Tongue (tissue), 2 donors: ENCODE results near the gene ATP4B. TPM values are rescaled to one million over a fixed set of nuclear protein-coding genes. Genes with fewer than 3 reads are reported as not detected.
"Not testable (repeated sequence)": the region's sequence is repeated elsewhere in the genome, so short reads cannot be mapped to it uniquely, and the experiment has no call there.

Experiments used
- DNase-seq: peaks from one replicate; pipeline ENCODE4 v3.0.0-alpha.2; 2015
- total RNA-seq: library from RNA; depleted of rRNA; stranded (reverse); fragments of >200 nt; gene quantifications from one replicate; pipeline ENCODE4 v1.2.3, GENCODE V29; 2014

ATP4B gene
- total RNA-seq, 1 donor from 2014 or later: not detected

GRCh38 chr13:113624235-113624587, 33.8 kb downstream of the ATP4B start:
- DNase-seq: no peak

- no peak for DNase-seq
Measured at GRCh38 chr13:113623491-113624234, 34.3 kb downstream of the ATP4B start.

DNA sequence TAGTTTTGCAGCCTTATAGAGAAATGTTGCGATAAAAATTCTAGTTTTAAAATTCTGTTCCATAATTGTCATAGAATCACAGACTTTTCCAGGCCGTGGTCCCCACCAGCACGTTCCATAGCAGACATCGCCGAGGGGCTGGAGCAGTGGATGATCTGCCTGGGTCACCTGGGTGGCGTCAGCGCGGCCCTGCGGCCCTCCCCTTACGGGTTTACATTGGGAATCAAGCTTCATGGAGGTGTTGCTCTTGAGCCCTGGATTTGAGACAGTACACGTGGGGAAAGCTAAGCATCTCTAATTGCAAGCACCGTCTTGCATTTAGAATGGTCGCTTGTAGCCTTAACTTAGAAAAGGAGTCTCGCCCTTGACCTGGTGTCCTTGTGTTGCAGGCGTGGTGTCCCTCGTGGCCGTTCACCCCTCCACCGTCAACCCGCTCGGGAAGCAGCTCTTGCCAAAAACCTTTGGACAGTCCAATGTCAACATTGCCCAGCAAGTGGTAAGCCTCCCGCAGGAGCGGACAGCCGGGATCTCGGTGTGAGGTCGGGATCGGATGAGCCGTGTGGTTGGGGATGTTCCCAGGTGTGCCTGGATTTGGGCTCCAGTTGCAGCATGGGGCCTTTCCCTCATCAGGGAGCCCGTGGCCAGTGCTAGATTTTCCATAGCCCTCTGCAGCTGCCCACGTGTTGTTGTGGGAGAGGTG, 35.1 kb downstream of the ATP4B start:
- DNase-seq: no peak

DNA sequence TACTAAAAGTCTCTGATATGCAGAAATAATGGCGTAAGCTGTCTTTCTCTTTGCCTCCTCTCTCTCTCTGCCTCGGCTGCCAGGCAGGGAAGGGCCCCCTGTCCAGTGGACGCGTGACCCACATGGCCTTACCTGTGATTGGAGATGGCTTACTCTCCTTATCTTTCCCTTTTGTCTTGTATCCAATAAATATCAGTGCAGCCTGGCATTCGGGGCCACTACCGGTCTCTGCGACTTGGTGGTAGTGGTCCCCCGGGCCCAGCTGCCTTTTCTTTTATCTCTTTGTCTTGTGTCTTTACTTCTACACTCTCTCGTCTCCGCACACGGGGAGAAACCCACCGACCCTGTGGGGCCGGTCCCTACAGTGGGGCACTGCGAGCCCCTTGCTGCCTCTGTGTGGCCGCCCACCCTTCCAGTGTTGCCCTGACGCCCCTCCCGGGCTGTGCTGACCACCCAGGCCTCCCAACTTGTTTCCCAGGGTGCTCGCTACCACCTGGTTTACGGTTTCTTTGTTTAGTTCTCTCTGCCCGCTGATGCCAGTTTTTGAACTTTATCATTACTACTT, 35.9 kb downstream of the ATP4B start:
- DNase-seq: not testable (repeated sequence)

- DNase-seq: not testable (repeated sequence)
Measured at GRCh38 chr13:113621498-113621897, 36.5 kb downstream of the ATP4B start.

DNA sequence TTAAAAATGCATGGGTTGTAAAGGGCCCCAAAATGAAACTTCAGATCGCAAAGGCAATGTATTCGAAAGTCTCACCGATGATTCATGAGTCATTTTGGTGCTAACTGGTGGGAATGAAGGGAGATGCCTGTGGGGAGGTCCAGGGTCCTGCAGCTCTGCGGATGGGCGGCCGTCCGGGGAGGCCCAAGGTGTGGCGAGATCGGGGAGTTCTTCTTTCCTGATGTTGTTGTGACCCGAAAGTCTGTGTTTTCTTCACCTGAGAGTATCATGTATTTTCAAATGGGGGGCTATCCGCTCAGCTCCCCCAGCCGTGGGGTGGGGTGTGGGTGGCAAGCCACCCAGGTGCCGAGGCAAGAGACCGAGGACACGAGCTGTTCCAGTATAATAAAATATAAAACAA, 37.0 kb downstream of the ATP4B start:
- DNase-seq: no peak

GRCh38 chr13:113620036-113620796, 37.8 kb downstream of the ATP4B start:
- no peak for DNase-seq

GRCh38 chr13:113618455-113618854, 39.5 kb downstream of the ATP4B start:
- no peak for DNase-seq

DNA sequence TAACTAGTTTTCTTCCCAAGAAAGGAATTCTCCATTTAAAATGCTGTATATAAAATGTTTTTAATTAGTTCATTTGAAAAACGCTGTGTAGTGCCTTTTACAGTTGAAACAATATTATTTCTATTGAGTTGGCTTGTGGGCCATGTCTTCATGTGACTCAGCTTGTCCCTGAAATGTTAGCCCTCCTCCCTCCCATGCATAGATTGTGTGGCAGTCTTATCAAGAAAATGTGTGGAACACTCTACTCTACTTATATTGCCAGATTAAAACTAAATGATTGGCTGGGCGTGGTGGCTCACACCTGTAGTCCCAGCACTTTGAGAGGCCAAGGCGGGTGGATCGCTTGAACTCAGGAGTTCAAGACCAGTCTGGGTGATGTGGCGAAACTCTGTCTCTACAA, 40.0 kb downstream of the ATP4B start:
- no peak for DNase-seq

- peak; percentile 36 for DNase-seq
Measured at GRCh38 chr13:113616991-113617749, 40.8 kb downstream of the ATP4B start.

GRCh38 chr13:113616281-113616906, 41.6 kb downstream of the ATP4B start:
- no peak for DNase-seq

- no peak for DNase-seq
Measured at GRCh38 chr13:113613789-113614379, 44.1 kb downstream of the ATP4B start.

DNA sequence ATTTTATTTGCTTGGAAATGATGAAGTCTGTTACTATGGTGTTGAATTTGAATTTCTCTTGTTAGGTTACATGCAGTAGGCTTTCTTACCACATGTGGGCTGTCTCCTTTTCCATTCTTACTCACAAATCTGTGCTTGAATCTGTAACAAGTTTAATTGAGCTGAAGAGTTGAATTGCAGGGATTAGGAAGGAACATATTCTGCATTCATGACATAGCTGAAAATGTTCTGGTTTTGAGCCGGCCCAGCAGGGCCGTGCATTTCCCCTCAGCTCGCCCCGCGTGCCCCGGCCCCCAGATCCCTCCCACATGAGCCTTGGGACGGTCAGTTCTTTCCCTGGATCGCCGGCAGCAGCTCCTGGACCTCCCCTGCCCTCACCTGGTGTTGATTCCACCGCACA, 45.4 kb downstream of the ATP4B start:
- no peak for DNase-seq

- DNase-seq: no peak
Measured at GRCh38 chr13:113611996-113612395, 46.0 kb downstream of the ATP4B start.

DNA sequence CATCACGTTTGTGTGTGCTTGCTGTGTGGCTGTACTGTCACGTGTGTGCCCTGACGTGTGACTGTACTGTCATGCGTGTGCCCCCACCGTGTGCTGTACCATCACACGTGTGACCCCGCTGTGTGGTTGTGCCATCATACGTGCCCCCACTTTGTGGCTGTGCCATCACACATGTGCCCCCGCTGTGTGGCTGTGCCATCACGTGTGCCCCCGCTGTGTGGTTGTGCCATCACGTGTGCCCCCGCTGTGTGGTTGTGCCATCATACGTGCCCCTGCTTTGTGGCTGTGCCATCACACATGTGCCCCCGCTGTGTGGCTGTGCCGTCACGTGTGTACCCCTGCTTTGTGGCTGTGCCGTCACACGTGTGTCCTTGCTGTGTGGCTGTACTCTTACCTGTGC, 47.7 kb downstream of the ATP4B start:
- no peak for DNase-seq

DNA sequence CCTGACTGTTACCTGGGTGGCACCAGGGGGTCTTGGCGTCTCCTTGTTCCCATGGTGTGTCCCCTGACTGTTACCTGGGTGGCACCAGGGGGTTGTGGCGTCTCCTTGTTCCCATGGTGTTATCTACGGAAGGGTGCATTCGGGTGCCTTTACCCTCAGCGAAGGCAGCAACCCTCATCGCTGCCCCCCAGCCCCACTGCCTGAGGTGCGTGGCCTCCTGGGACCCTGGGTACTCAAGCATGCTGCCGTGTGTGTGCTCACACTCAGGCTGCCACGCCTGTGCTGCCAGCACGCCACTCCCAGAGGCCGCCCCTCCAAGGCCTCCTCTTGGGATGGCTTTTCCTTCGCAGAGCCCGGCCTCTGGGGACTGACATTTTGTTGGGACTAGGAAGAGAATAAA, 48.4 kb downstream of the ATP4B start:
- DNase-seq: no peak

DNA sequence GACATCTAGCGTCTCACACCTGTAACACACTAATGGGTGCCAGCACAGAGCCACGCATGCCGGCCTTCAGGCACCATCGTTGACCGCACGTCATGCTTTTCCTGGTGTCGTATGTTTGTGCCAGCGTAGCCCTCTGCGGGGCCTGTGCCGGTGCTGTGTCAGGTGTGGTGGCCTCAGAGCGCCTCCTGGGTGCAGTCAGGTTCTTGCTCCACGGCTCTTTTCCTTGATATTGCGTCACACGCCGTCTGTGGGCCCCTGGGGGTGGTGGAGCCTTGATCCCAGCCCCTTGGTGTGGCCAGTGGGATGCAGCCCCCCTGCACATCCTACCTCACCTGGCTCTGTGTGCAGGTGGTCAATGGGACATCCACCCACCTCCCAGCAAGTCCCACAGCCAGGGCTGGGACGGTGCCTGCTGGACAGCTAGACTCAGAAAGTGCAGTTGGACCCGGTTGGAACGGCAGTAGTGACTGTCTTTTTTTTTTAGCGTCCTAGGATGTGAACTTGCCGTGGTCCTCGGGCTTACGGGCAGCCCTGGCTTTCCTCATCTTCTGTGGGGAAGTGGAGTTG, 48.9 kb downstream of the ATP4B start:
- no peak for DNase-seq

GRCh38 chr13:113607889-113608635, 49.9 kb downstream of the ATP4B start:
- no peak for DNase-seq

DNA sequence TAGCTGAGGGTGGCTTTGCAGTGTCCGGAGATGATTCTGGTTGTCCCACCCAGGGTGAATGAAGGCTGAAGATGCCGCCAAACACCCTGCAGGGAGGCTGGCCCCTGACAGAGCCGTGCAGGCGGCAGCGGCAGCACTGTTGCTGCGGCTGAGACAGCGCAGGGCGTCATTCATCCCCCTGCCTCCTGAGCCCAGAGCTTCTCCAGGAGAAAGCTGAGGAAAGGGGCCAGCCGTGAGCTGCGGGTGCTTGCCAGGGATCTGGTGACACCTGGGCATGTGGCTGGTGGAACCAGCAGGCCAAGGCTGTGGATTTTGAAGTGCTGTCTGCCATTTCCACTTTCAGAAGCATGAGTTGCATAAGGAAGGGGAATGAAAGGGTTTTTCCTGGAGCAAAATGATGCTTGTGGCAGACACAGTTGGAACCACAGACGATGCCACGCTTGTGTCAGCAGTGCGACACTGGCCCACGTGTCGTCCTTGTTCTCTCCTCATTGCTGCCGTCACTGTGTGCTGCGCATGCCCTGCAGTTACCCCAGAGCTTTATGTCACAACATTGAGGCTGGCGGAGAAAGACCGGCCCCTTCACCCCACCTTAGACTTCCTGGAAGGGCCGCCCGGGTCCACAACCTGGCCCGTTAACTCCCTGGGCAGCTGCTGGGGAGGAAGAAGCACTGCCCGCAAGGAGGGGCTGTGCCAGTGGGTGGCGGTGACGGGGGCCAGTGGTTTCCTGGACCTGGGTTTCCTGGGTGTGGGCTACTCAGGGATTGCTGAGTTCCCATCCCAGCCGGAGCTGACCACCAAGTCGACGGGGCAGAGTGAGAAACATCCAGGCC, 50.7 kb downstream of the ATP4B start:
- no peak for DNase-seq
